WERI-Rb-1 (cell line): ENCODE measurements around the gene PPP1R12A.

Source experiments
- DNase-seq: peaks from one replicate; pipeline ENCODE4 v3.0.0-alpha.2; 2020
- H3K27ac ChIP-seq: fragments of 250-450 bp; sonication (Bioruptor Pico); 2 replicates; pipeline ENCODE4 v1.5.1; 2020; ENCODE audit warnings: mild to moderate bottlenecking, moderate library complexity
- H3K27me3 ChIP-seq: fragments of 250-450 bp; sonication (Bioruptor Pico); 2 replicates; pipeline ENCODE4 v1.5.1; 2021; ENCODE audit warnings: mild to moderate bottlenecking, low read depth, moderate library complexity; ENCODE audit not compliant: insufficient read depth, severe bottlenecking
- H3K36me3 ChIP-seq: fragments of 250-450 bp; sonication (Bioruptor Pico); 2 replicates; pipeline ENCODE4 v1.5.1; 2020; ENCODE audit warnings: mild to moderate bottlenecking, moderate library complexity
- H3K4me3 ChIP-seq: 2 replicates; pipeline ENCODE4 v1.5.1; 2011; ENCODE audit warnings: low read depth, mild to moderate bottlenecking, control low read depth, low read length
- H3K9me3 ChIP-seq: fragments of 250-450 bp; sonication (Bioruptor Pico); 2 replicates; pipeline ENCODE4 v1.5.1; 2021; ENCODE audit warnings: mild to moderate bottlenecking, moderate library complexity; ENCODE audit not compliant: severe bottlenecking
- TF ChIP-seq, protein P1 (sequence below): IDR thresholded peaks from 2 replicates; pipeline ENCODE4 v1.5.1; 2011; ENCODE audit warnings: low read depth, mild to moderate bottlenecking, control low read depth, inconsistent platforms, low read length

The PPP1R12A gene

DNA sequence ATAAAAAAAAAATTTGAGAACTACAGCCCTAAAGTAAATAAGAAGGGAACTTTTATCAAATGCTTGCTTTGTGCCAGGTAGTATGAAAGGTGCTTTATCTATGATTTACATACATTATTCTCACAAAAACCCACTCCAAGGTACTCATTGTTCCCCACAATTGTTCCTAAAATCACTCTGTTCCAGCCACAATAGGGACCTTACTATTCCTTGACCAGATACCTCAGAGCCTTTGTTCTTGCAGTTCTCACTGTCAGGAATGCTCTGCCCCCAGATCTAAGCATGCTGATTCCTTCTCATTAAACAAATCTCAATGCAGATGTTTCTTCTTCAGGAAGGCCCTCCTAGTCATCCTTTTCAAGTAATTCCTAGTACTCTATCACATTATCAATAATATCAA, 60.2 kb downstream of the PPP1R12A start:
- TF ChIP-seq, protein P1, sequence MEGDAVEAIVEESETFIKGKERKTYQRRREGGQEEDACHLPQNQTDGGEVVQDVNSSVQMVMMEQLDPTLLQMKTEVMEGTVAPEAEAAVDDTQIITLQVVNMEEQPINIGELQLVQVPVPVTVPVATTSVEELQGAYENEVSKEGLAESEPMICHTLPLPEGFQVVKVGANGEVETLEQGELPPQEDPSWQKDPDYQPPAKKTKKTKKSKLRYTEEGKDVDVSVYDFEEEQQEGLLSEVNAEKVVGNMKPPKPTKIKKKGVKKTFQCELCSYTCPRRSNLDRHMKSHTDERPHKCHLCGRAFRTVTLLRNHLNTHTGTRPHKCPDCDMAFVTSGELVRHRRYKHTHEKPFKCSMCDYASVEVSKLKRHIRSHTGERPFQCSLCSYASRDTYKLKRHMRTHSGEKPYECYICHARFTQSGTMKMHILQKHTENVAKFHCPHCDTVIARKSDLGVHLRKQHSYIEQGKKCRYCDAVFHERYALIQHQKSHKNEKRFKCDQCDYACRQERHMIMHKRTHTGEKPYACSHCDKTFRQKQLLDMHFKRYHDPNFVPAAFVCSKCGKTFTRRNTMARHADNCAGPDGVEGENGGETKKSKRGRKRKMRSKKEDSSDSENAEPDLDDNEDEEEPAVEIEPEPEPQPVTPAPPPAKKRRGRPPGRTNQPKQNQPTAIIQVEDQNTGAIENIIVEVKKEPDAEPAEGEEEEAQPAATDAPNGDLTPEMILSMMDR, result no peak
- H3K27ac ChIP-seq, result no peak overlapping the region

DNA sequence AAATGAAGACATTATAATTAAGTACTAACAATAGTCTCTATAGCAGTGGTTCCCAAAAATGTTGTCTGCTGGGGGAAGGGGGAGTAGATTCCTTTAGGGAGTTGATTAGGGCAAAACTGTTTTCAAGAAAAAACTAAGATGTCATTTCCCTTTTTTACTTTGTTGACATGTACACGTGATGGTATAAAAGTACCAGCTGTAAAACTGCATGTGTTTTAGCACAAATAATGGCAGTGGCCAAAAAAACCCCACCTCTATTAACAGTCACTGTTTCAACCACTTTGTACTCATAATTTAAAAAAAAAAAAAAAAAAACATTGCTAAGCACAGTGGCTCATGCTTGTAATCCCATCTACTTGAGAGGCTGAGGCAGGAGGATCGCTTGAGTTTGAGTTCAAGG, 61.7 kb downstream of the PPP1R12A start:
- Histone ChIP-seq H3K27me3 (no peaks in the 10 kb centered on the region), H3K9me3 (no peaks in the 10 kb centered on the region), H3K4me3 (no peak overlapping the region), H3K27ac (no peak overlapping the region), H3K36me3 (no peaks in the 10 kb centered on the region)
- TF ChIP-seq, protein P1, result no peak
- DNase-seq, result no peak

More for the DNA sequence above, 60.2 kb downstream of the PPP1R12A start:
- Histone ChIP-seq H3K4me3 (no peak overlapping the region), H3K27me3 (no peaks in the 10 kb centered on the region), H3K36me3 (no peaks in the 10 kb centered on the region), H3K9me3 (no peaks in the 10 kb centered on the region)
- no peak for DNase-seq

DNA sequence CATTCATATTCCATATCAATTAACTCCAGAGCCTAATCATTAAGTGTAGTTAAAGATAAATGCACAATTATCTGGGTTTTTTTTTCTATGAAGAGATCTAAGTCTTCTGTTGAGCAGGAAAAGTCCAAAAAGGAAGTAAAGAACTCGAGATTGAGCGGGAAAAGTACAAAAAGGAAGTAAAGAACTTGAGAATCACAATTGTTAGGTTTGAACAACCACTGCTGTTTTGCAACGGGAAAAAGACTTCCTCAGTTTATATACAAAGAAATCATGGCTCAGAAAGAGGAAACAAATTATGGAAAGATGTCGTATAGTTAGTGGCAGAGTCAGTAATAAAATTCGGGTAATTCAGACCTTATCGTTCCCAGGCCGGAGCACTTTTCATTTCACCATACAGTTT, 63.3 kb downstream of the PPP1R12A start:
- H3K36me3 ChIP-seq, result peaks cover 5% of the 10 kb centered on the region; the same call in 1 of the 2 replicates
- no peak for DNase-seq
- TF ChIP-seq, protein P1, result no peak

DNA sequence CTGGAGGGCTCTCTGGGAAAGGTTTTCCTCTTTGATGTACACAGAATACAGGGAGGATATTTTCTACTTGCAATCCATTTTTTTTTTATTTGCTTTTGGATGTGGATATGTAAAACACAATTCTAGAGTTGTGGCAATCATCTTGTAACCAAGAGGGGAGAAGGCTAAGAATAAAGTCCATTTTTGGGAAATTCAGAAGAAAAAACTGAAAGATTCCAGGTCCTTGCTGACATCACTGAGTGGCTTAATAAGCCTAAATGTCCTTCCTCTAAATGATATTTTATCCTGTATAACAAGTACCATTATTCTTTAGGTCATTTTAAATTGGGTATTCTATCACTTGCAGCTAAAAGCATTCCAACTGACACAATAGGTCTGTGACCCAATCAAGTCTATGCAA, 64.0 kb downstream of the PPP1R12A start:
- peaks cover 5% of the 10 kb centered on the region; the same call in 1 of the 2 replicates for H3K36me3 ChIP-seq
- DNase-seq, result no peak
- H3K27me3 ChIP-seq, result no peaks in the 10 kb centered on the region
- H3K9me3 ChIP-seq, result no peaks in the 10 kb centered on the region
- H3K4me3 ChIP-seq, result no peak overlapping the region
- TF ChIP-seq, protein P1, result no peak
- no peak overlapping the region for H3K27ac ChIP-seq

More for the DNA sequence above, 63.3 kb downstream of the PPP1R12A start:
- H3K27ac ChIP-seq, result no peak overlapping the region
- no peaks in the 10 kb centered on the region for H3K9me3 ChIP-seq
- no peaks in the 10 kb centered on the region for H3K27me3 ChIP-seq
- H3K4me3 ChIP-seq, result no peak overlapping the region

DNA sequence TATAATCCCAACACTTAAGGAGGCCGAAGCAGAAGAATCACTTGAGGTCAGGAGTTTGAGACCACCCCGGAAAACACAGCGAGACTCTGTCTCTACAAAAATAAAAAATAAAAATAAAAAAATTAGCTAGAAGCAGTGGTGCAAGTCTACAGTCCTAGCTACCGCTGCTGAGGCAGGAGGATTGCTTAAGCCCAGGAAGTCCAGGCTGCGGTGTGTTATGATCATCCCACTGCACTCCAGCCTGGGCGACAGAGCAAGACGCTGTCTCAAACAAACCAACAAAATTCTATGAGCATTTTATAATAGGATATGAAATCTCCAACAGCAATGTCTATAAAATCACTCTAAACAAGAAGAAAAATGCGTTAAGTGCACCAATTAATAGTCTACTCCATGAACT, 75.3 kb downstream of the PPP1R12A start:
- Histone ChIP-seq H3K4me3 (no peak overlapping the region), H3K27me3 (no peaks in the 10 kb centered on the region), H3K36me3 (no peaks in the 10 kb centered on the region; the same call in 1 of the 2 replicates), H3K27ac (no peak overlapping the region), H3K9me3 (no peaks in the 10 kb centered on the region)
- no peak for DNase-seq
- TF ChIP-seq, protein P1, result no peak

DNA sequence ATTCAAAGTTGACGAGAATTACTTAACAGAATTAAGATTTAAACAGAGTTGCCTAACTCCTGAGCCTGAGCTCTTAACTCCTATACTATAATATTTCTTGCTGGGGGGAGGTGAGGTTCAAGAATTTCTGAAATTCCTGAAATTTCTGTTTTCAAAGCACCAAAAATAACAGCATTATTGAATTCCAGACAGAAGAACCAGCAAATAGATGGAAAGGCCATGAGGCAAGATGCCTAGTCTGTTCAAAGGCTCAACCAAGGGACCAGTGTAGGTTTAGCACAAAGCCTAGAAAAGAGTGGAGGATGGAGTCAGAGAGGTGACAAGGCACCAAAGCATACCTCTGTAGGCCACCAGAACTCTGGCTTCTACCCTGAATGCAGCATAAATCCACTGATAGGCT, 76.4 kb downstream of the PPP1R12A start:
- Histone ChIP-seq H3K27ac (no peak overlapping the region), H3K27me3 (no peaks in the 10 kb centered on the region), H3K4me3 (no peak overlapping the region), H3K9me3 (no peaks in the 10 kb centered on the region), H3K36me3 (no peaks in the 10 kb centered on the region; the same call in 1 of the 2 replicates)
- TF ChIP-seq, protein P1, result no peak
- DNase-seq, result no peak
